Measurements from ENCODE around the gene SENP8.

Gene SENP8

GRCh38 chr15:72113347-72114031, 4.7 kb upstream of the SENP8 start:
- no peak for DNase-seq

- DNase-seq, result no peak
These were observed 1.3 kb upstream of the SENP8 start for GRCh38 chr15:72116731-72117485.

- no peak for DNase-seq
These were observed 652 bp upstream of the SENP8 start for GRCh38 chr15:72117486-72118016.

- no peak for DNase-seq
These were observed 6.0 kb downstream of the SENP8 start for GRCh38 chr15:72124218-72124617.

GRCh38 chr15:72127724-72128322, 9.6 kb downstream of the SENP8 start:
- no peak for DNase-seq

- no peak for DNase-seq
These were observed 10.2 kb downstream of the SENP8 start for GRCh38 chr15:72128359-72128758.

GRCh38 chr15:72130272-72130671, 12.1 kb downstream of the SENP8 start:
- no peak for DNase-seq

- no peak for DNase-seq
These were observed 13.7 kb downstream of the SENP8 start for GRCh38 chr15:72131922-72132321.

GRCh38 chr15:72133211-72133610, 15.0 kb downstream of the SENP8 start:
- no peak for DNase-seq

- DNase-seq, result no peak
These were observed 17.5 kb downstream of the SENP8 start for GRCh38 chr15:72135719-72136118.

GRCh38 chr15:72136170-72137051, 18.2 kb downstream of the SENP8 start:
- no peak for DNase-seq

- DNase-seq, result no peak
These were observed 21.5 kb downstream of the SENP8 start for GRCh38 chr15:72139667-72140066.

GRCh38 chr15:72140088-72140487, 21.9 kb downstream of the SENP8 start:
- no peak for DNase-seq

GRCh38 chr15:72141171-72142084, 23.2 kb downstream of the SENP8 start:
- DNase-seq, result no peak

- no peak for DNase-seq
These were observed 28.0 kb downstream of the SENP8 start for GRCh38 chr15:72146221-72146620.

- no peak for DNase-seq
These were observed 28.7 kb downstream of the SENP8 start for GRCh38 chr15:72146934-72147333.

GRCh38 chr15:72147418-72147817, 29.2 kb downstream of the SENP8 start:
- DNase-seq, result no peak

GRCh38 chr15:72153269-72154000, 35.2 kb downstream of the SENP8 start:
- no peak for DNase-seq

- DNase-seq, result no peak
These were observed 36.1 kb downstream of the SENP8 start for GRCh38 chr15:72154316-72154715.

- DNase-seq, result no peak
These were observed 36.9 kb downstream of the SENP8 start for GRCh38 chr15:72155003-72155621.
